Measurements from ENCODE around the gene MRTFA.
A peak's percentile ranks its signal among the peaks of the same experiment; 100 is the strongest.
"Not testable (repeated sequence)": the region's sequence is repeated elsewhere in the genome, so short reads cannot be mapped to it uniquely, and the experiment has no call there.

Gene MRTFA

GRCh38 chr22:40656651-40657050, 20.1 kb upstream of the MRTFA start:
- not testable (repeated sequence) for DNase-seq

- not testable (repeated sequence) for DNase-seq
These were observed 19.4 kb upstream of the MRTFA start for GRCh38 chr22:40655941-40656340.

- no peak for DNase-seq
These were observed 18.1 kb upstream of the MRTFA start for GRCh38 chr22:40654522-40655167.

GRCh38 chr22:40653361-40653760, 16.8 kb upstream of the MRTFA start:
- no peak for DNase-seq

- peak; percentile 79 for DNase-seq
These were observed 15.3 kb upstream of the MRTFA start for GRCh38 chr22:40651563-40652501.

- no peak for DNase-seq
These were observed 14.5 kb upstream of the MRTFA start for GRCh38 chr22:40651057-40651456.

- DNase-seq, result no peak
These were observed 11.9 kb upstream of the MRTFA start for GRCh38 chr22:40648386-40648785.

GRCh38 chr22:40645579-40646197, 9.2 kb upstream of the MRTFA start:
- no peak for DNase-seq

GRCh38 chr22:40642316-40642715, 5.8 kb upstream of the MRTFA start:
- no peak for DNase-seq

- no peak for DNase-seq
These were observed 4.8 kb upstream of the MRTFA start for GRCh38 chr22:40641269-40641668.

GRCh38 chr22:40638261-40638660, 1.7 kb upstream of the MRTFA start:
- DNase-seq, result no peak

- no peak for DNase-seq
These were observed 948 bp upstream of the MRTFA start for GRCh38 chr22:40637183-40638150.

- no peak for DNase-seq
These were observed 559 bp downstream of the MRTFA start for GRCh38 chr22:40635940-40636379.

- DNase-seq, result no peak
These were observed 1.2 kb downstream of the MRTFA start for GRCh38 chr22:40635043-40635939.

- DNase-seq, result no peak
These were observed 2.2 kb downstream of the MRTFA start for GRCh38 chr22:40634119-40634903.

GRCh38 chr22:40633036-40633435, 3.5 kb downstream of the MRTFA start:
- no peak for DNase-seq

GRCh38 chr22:40631925-40632324, 4.6 kb downstream of the MRTFA start:
- DNase-seq, result no peak

- no peak for DNase-seq
These were observed 8.0 kb downstream of the MRTFA start for GRCh38 chr22:40628354-40629042.

- DNase-seq, result no peak
These were observed 8.9 kb downstream of the MRTFA start for GRCh38 chr22:40627612-40628011.

GRCh38 chr22:40626851-40627250, 9.7 kb downstream of the MRTFA start:
- DNase-seq, result no peak

All from NCI-H2081 treated with DMSO at 0.1 percent for 48 hours (cell line).